Measurements from ENCODE around the gene UGT1A4.

DNA sequence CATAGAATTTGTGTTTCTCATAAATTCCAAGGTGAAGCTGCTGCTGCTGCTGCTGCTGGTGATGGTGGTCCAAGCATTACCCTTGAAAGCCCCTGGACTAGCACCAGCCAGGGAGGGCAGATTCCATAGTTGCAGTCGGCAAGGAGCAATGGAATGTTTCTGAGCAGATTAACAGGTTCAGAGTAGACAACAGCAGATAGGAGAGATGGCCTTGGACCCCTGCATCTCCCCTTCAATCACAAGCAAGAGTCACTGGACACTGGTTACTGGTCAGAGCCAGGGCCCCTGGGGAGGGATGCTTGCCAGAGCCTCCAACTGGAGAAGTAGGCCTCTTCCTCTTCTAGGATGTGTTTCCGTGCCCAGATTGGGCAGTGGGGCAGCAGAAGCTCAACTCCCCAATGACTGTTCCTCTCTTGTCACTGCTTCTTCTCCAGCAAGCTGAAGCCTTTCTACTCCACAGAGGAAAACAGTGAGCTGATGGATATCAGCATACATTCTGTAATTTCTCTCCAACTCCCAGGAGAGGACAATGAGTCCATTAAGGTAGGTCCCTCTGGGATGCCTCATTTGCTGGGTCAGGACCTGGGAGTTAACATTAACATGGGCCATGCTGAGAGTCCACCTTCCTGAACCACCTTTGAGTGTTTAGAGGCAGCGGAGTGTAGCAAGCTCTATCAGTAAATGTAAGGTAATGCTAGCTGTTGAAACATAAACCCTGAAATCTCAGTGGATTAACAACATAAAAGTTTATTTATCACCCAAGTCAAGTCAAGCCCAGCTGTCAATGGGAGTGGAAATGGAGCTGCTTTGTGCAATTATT lies 94.9 kb downstream of the UGT1A4 start:
- no peak for TF ChIP-seq EZH2 (IDR thresholded peaks at IDR 0.05; ENCODE audit: low read length, missing control alignments)
- TF ChIP-seq, protein P1, sequence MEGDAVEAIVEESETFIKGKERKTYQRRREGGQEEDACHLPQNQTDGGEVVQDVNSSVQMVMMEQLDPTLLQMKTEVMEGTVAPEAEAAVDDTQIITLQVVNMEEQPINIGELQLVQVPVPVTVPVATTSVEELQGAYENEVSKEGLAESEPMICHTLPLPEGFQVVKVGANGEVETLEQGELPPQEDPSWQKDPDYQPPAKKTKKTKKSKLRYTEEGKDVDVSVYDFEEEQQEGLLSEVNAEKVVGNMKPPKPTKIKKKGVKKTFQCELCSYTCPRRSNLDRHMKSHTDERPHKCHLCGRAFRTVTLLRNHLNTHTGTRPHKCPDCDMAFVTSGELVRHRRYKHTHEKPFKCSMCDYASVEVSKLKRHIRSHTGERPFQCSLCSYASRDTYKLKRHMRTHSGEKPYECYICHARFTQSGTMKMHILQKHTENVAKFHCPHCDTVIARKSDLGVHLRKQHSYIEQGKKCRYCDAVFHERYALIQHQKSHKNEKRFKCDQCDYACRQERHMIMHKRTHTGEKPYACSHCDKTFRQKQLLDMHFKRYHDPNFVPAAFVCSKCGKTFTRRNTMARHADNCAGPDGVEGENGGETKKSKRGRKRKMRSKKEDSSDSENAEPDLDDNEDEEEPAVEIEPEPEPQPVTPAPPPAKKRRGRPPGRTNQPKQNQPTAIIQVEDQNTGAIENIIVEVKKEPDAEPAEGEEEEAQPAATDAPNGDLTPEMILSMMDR (conservative IDR thresholded peaks at IDR 0.05 in 1 of 2, IDR thresholded peaks at IDR 0.05 in 1 of 2; ENCODE audit: low read depth in 1 of 2, low read length in 2 of 2): no peak
